Neural cell (in vitro differentiated cells): ENCODE measurements around the gene PHACTR2.

ENCODE experiments used
- CTCF ChIP-seq: fragments of 450-650 bp; IDR thresholded peaks from 2 replicates; pipeline ENCODE4 v1.5.1; 2014; ENCODE audit warnings: antibody characterized with exemption, mild to moderate bottlenecking, moderate library complexity; ENCODE audit not compliant: poor library complexity, severe bottlenecking
- EP300 ChIP-seq: fragments of 450-650 bp; conservative IDR thresholded peaks from 2 replicates; pipeline ENCODE4 v1.6.1; 2014; ENCODE audit warnings: antibody characterized with exemption, mild to moderate bottlenecking, moderate library complexity; ENCODE audit not compliant: poor library complexity, severe bottlenecking
- EZH2 ChIP-seq: fragments of 200-600, 300-800 bp; shearing (Covaris generic), sonication (generic); IDR thresholded peaks from 2 replicates; pipeline ENCODE4 v1.6.1; 2014; ENCODE audit warnings: antibody characterized with exemption, low read length, borderline replicate concordance, mild to moderate bottlenecking; ENCODE audit not compliant: insufficient read depth, poor library complexity, severe bottlenecking
- POLR2AphosphoS5 ChIP-seq: IDR thresholded peaks from 2 replicates; pipeline ENCODE4 v1.6.1; 2012
- RAD21 ChIP-seq: fragments of 450-650 bp; conservative IDR thresholded peaks from 2 replicates; pipeline ENCODE4 v1.6.1; 2014; ENCODE audit warnings: antibody characterized with exemption, mild to moderate bottlenecking, moderate library complexity
- REST ChIP-seq: IDR thresholded peaks from 2 replicates; pipeline ENCODE4 v1.6.1; 2012; ENCODE audit warnings: borderline replicate concordance
- SMC3 ChIP-seq: fragments of 450-650 bp; conservative IDR thresholded peaks from 2 replicates; pipeline ENCODE4 v1.6.1; 2014; ENCODE audit warnings: antibody characterized with exemption, mild to moderate bottlenecking, moderate library complexity; ENCODE audit not compliant: poor library complexity
- TAF1 ChIP-seq: IDR thresholded peaks from 2 replicates; pipeline ENCODE4 v1.6.1; 2012; ENCODE audit warnings: low read depth

- TF ChIP-seq CTCF (no peak), POLR2AphosphoS5 (no peak), EZH2 (no peak), EP300 (no peak), REST (no peak), TAF1 (no peak), SMC3 (no peak), RAD21 (no peak)
Observed at GRCh38 chr6:143695969-143696663, 18.4 kb downstream of the PHACTR2 start.
